Heart left ventricle (tissue), 13 donors: ENCODE results near the gene MGMT.

Experiments used
- POLR2A ChIP-seq, 2 donors: fragments of 450-650 bp; IDR thresholded peaks; one replicate each; pipeline ENCODE4 v1.6.1; 2017; ENCODE audit warnings: antibody characterized with exemption in 2 of 2, mild to moderate bottlenecking in 2 of 2, moderate library complexity in 2 of 2
- TF ChIP-seq, protein P1 (sequence below), 12 donors: fragments of 200-600 bp; sonication (generic) in 4 of 12; IDR thresholded peaks; one replicate each; pipeline versions ENCODE4 v1.5.0 to v1.8.0; 2018 to 2022; ENCODE audit warnings: antibody characterized with exemption in 12 of 12, mild to moderate bottlenecking in 5 of 12
- donor health status: ischemic (EF 13 %, LVEDD 7.1; RV severe dilation, severe dysfunction).
- donor health status: DM: no; HTN: yes; CAD: no.
- donor health status: DM: no; HTN: no; CAD: no.
- donor health status: ischemic (EF 25% LVEDD 6.9; RV normal size, moderate dysfunction).
- donor health status: ischemic (EF 25% LVEDD 5.7; RV mildly dilated, moderate dysfunction).
- donor health status: ischemic (EF 35%, LVEDD 5.7; RV mildly dilated, moderate dysfunction).
- donor health status: nonischemic (EF 11% LVEDD 7.7; RV severe dilation, severe dysfunction).
- donor health status: DM: yes; HTN: yes; CAD: no.
- donor health status: PGD.
- donor health status: ischemic (EF 29% LVEDD 5.4; RV normal size, mild dysfunction).
- donor health status: nonischemic (EF 23%, LVEDD 6.1; RV moderate dilation, normal function).

DNA sequence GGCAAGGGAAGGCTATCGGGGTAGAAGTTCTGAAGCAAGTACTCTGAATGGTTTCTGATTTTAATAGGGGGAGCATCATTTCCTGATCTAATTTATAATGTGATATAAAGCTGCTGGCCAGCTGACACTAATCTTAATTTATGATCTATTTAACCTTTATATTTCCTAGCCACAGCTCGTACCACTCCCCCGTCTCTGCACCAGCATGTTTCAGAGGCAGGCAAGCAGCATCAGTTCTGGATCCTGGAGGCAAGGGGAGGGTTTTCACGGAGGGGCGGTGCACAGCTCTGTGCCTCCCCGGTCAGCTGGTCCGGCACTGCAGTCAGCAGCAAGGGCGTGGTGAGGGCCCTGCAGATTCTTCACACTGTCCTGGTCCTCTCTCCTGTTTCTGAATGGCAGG lies 30.0 kb downstream of the MGMT start:
- TF ChIP-seq, protein P1, sequence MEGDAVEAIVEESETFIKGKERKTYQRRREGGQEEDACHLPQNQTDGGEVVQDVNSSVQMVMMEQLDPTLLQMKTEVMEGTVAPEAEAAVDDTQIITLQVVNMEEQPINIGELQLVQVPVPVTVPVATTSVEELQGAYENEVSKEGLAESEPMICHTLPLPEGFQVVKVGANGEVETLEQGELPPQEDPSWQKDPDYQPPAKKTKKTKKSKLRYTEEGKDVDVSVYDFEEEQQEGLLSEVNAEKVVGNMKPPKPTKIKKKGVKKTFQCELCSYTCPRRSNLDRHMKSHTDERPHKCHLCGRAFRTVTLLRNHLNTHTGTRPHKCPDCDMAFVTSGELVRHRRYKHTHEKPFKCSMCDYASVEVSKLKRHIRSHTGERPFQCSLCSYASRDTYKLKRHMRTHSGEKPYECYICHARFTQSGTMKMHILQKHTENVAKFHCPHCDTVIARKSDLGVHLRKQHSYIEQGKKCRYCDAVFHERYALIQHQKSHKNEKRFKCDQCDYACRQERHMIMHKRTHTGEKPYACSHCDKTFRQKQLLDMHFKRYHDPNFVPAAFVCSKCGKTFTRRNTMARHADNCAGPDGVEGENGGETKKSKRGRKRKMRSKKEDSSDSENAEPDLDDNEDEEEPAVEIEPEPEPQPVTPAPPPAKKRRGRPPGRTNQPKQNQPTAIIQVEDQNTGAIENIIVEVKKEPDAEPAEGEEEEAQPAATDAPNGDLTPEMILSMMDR (IDR thresholded peaks at IDR 0.05): no peak
- no peak for TF ChIP-seq POLR2A (IDR thresholded peaks at IDR 0.05)
